A549 (cell line): ENCODE measurements around the gene HTT-AS.

Experiments
- POLR2A ChIP-seq: IDR thresholded peaks from 2 replicates; pipeline ENCODE4 v1.6.1; 2012; ENCODE audit warnings: mild to moderate bottlenecking, low read length
- RAD21 ChIP-seq, 2 experiments: fragments of >200 bp in 1 of 2; sonication (Bioruptor Twin) in 1 of 2; formaldehyde crosslinking in 1 of 2; IDR thresholded peaks in 1 of 2; conservative IDR thresholded peaks in 1 of 2; 2 replicates in 1 of 2; 3 replicates in 1 of 2; pipeline ENCODE4 v1.6.1; 2012 to 2018; ENCODE audit warnings: inconsistent platforms in 1 of 2
- RFX5 ChIP-seq: fragments of 450-650 bp; IDR thresholded peaks from 2 replicates; pipeline ENCODE4 v1.7.1; 2014; ENCODE audit warnings: antibody characterized with exemption, mild to moderate bottlenecking, moderate library complexity
- SMC3 ChIP-seq: fragments of >200 bp; sonication (Bioruptor Twin); formaldehyde crosslinking; IDR thresholded peaks from 3 replicates; pipeline ENCODE4 v1.6.1; 2018; ENCODE audit warnings: inconsistent platforms
- TF ChIP-seq, protein P1 (sequence below): fragments of >200 bp; sonication (Bioruptor Twin); formaldehyde crosslinking; IDR thresholded peaks from 3 replicates; pipeline ENCODE4 v1.5.1; 2016

DNA sequence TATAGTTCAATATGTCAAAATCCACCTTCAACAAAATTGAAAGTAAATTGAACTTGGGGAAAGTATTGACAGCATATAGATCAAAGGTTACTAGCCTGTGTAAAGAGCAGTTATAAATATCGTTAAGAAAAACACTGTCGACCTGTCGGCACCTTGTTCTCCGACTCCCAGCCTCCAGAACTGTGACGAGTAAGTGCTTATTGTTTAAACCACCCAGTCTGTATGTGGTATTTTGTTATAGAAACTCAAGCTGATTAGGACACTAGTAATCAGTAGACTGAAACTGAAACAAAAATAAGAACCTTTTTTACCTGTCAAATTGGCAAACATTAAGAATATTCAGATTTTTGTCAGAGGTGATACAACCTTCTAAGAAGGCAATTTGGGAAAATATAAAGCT is 17.1 kb upstream of the HTT-AS start:
- TF ChIP-seq, protein P1, sequence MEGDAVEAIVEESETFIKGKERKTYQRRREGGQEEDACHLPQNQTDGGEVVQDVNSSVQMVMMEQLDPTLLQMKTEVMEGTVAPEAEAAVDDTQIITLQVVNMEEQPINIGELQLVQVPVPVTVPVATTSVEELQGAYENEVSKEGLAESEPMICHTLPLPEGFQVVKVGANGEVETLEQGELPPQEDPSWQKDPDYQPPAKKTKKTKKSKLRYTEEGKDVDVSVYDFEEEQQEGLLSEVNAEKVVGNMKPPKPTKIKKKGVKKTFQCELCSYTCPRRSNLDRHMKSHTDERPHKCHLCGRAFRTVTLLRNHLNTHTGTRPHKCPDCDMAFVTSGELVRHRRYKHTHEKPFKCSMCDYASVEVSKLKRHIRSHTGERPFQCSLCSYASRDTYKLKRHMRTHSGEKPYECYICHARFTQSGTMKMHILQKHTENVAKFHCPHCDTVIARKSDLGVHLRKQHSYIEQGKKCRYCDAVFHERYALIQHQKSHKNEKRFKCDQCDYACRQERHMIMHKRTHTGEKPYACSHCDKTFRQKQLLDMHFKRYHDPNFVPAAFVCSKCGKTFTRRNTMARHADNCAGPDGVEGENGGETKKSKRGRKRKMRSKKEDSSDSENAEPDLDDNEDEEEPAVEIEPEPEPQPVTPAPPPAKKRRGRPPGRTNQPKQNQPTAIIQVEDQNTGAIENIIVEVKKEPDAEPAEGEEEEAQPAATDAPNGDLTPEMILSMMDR = no peak
- no peak for TF ChIP-seq POLR2A
- TF ChIP-seq RFX5 = no peak
- no peak for TF ChIP-seq SMC3
- no peak for TF ChIP-seq RAD21 (conservative IDR thresholded peaks at IDR 0.05 in 1 of 2, IDR thresholded peaks at IDR 0.05 in 1 of 2)
